Retinal pigment epithelial cell (primary cell): ENCODE data around the gene ACOX1.

ENCODE experiments used
- DNase-seq: peaks from one replicate; pipeline ENCODE4 v3.0.0-alpha.2; 2010; ENCODE audit warnings: low read depth
- H3K4me3 ChIP-seq: 2 replicates; pipeline ENCODE4 v1.5.1; 2011; ENCODE audit warnings: mild to moderate bottlenecking, low read length, control low read depth, moderate library complexity
- TF ChIP-seq, protein P1 (sequence below): conservative IDR thresholded peaks from 2 replicates; pipeline ENCODE4 v1.5.1; 2011; ENCODE audit warnings: low read depth, low read length, control low read depth, inconsistent platforms

The ACOX1 gene

DNA sequence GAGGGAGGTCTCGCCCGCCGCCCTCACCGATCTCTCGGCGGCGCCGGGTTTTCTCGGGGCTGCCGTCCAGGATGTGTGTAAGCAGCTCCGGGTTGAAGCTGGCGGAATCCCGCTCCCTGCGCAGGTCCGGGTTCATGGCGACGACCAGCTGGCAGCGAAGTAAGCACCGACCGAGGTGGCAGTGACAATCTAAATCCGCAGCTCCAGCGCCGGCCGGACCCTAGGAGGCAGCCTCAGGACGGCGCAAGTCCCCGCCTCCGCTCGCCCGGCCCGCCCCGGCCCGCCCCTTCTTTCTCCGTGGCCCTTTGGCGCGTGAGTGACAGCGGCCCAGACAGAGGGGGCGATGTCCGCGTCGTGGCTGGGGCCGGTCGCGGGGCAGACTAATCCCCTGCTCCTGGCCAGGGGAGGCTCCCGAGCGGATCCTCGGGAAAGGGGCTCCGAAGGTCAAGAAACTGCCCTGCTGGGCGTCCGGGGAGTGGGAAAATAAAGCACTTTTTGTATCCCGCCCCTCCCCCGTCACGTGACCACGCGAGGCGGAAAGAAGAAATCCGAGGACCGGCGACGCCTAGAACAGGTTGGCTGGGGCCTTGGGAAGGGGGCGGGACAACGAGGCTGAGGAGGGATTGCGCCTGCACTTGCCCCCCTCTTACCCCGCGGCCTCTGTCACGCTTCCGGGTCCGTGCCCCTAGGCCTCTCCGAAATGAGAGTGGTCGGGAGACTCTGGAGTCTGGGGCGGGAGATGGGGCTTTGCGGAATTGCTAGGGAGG lies at the start of gene ACOX1, which contains the start of gene TEN1:
TSS of gene ACOX1 (minus strand) at position 229 of the 767 bp plus-strand sequence. CDS start at position 136, 93 bp downstream.
TSS of gene TEN1 (plus strand) at position 303 of the 767 bp plus-strand sequence. CDS start 6,953 bp downstream, outside the sequence.
- DNase-seq: peak; percentile 90
- TF ChIP-seq, protein P1, sequence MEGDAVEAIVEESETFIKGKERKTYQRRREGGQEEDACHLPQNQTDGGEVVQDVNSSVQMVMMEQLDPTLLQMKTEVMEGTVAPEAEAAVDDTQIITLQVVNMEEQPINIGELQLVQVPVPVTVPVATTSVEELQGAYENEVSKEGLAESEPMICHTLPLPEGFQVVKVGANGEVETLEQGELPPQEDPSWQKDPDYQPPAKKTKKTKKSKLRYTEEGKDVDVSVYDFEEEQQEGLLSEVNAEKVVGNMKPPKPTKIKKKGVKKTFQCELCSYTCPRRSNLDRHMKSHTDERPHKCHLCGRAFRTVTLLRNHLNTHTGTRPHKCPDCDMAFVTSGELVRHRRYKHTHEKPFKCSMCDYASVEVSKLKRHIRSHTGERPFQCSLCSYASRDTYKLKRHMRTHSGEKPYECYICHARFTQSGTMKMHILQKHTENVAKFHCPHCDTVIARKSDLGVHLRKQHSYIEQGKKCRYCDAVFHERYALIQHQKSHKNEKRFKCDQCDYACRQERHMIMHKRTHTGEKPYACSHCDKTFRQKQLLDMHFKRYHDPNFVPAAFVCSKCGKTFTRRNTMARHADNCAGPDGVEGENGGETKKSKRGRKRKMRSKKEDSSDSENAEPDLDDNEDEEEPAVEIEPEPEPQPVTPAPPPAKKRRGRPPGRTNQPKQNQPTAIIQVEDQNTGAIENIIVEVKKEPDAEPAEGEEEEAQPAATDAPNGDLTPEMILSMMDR: no peak
- peak within 1 kb of the TSS; percentile 85 for H3K4me3 ChIP-seq

DNA sequence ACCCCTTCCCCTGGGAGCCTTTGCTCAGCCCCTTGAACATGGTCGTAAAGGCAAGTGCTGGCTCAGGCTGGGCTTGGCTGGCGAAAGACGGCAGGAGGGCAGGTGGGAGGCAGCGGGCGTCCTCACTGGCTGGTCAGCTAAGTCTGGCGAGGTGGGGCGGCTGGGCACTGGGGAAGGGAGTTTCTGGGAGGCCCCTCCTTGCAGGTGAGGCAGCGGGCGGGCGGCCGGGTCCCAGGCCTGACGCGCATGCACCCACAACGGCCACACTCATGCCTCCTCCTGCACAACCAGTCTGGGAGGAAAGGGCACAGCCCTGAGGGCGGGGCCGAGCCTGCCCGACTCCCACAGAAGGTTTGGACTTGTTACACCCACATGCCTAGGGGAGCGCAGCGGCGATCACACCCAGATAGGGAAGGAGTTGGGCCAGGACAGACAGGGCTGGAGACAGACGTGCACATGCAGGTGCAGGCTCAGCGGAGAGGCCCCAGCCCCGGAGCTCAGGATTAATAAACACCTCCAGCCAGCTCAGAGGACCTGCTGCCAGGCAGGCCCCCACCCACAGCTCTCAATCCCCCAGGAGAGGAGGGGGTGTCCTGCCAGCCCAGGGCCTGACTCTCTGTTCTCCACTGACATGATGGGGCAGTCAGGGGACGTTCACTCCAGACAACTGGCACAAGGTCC lies 48.3 kb upstream of the ACOX1 start, which contains the start of gene EVPL:
TSS of gene EVPL (minus strand) at position 148 of the 681 bp plus-strand sequence. CDS start at position 40, 108 bp downstream.
- TF ChIP-seq, protein P1: no peak
- no peak for DNase-seq
- no peak within 1 kb of the TSS for H3K4me3 ChIP-seq

DNA sequence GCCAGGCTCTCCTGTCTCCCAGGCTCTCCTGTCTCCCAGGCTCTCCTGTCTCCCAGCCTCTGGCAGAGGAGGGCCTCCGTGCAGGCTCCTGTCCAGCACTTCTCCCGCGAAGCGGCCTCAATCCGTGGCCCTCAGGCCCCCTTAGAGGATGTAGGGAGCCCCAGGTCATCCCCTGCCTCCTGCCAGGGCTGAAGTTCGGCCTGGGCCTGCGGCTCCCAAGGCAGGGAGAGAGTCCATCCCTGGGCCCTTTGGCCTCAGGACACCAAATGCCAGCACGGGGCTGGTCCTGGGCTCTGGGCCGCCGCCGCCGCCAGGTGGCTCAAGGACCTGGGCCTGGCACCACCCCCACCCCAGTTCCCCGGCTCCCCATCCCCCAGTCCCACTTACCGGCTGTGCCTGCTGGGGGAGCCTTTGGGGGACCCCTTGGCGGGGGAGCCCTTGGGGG lies 47.8 kb upstream of the ACOX1 start:
- H3K4me3 ChIP-seq: no peak overlapping the region
- TF ChIP-seq, protein P1: no peak
- no peak for DNase-seq

DNA sequence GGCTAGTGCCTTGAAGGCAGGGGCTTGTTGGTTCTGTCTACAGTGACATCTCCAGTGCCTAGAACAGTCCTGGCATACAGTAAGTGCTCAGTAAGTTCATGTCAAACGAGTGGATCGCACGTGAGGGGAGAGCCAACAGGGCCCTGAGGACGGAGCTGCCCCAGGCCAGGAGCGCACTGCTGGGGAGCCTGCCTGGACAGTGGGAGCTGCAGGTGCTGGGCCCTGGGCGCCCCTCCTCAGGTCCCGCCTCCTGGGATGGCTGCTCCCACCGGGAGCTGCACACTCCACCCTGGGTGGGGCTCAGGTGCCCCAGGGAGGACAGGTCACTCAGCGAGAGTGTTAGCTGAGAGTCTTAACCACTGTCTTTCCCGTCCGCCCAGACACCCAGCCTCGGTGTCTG lies 46.3 kb upstream of the ACOX1 start:
- H3K4me3 ChIP-seq: no peak overlapping the region
- TF ChIP-seq, protein P1: no peak
- DNase-seq: no peak

DNA sequence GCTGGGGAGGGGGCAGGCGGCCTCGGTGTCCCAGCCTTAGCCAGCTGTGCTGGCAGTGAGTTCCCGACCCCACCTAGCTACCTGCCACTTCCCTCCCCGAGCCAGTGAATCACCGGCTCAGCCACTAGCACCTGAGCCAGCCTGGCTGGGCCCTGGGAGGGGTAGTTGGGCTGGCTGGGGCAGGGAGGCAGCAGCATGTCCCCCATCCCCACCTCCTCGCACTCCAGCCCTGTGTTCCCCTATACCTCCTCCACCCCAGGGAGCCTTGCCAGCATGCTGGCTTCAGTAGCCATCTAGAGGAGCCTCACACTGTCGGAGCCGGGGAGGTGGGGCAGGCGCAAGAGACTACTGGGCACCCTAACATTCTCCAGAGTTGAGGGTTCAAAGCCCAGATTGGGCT lies 45.4 kb upstream of the ACOX1 start:
- H3K4me3 ChIP-seq: no peak overlapping the region
- DNase-seq: no peak
- TF ChIP-seq, protein P1: no peak

DNA sequence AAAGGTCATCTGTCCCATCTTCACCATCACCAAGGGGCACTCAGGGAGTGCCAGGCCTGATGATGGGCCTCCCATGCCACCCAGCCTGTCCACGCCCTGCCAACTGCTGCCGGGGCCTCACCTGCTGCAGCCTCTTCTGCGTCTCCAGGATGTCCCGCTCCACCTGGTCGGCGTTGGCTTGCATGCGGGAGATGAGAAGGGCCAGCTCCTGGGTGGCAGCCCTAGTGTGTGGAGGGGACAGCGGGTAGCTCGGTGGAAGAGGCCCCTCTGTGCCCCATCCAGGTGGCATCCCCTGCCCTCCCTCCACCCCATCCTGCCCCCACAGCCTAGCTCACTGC lies 44.9 kb upstream of the ACOX1 start:
- TF ChIP-seq, protein P1: no peak

More for the DNA sequence above, 44.9 kb upstream of the ACOX1 start:
- H3K4me3 ChIP-seq: no peak overlapping the region
- DNase-seq: no peak
